ENCODE data around the gene CHAT.
A peak's percentile ranks its signal among the peaks of the same experiment; 100 is the strongest.

CHAT gene

DNA sequence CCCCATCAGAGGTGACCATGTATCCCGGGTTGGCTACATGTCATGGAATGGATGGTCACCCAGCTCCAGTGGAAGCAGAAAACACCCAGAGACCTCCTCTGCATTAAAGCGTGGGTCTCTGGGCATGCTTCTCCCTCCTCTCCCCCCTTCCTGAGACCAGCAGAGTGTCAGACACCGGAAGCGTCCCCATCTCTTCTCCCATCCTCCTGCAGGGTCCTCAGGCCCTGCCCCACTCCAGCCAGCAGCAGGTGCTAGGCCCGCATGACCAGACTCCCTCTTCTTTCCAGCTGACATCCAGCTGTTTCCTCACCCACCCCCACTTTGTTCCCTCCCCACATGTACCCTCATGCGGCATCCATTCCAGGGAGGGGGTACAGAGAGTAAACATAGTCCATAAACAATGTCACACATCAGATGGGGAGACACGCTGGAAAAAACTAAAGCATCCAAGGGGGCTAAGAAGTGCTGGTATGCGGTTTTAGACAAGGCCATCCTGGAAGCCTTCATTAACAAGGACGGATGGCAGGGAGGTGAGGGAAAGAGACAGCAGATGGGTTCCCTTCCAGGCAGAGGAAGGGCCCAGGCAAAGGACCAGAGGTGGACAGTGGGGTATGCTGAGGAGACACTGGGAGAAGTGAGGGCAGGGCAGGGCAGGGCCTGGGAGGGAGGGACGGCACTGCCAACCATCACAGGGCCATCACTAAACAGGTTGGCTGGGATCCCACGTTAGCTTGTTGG, 16.2 kb upstream of the CHAT start:
- no peak for DNase-seq

DNA sequence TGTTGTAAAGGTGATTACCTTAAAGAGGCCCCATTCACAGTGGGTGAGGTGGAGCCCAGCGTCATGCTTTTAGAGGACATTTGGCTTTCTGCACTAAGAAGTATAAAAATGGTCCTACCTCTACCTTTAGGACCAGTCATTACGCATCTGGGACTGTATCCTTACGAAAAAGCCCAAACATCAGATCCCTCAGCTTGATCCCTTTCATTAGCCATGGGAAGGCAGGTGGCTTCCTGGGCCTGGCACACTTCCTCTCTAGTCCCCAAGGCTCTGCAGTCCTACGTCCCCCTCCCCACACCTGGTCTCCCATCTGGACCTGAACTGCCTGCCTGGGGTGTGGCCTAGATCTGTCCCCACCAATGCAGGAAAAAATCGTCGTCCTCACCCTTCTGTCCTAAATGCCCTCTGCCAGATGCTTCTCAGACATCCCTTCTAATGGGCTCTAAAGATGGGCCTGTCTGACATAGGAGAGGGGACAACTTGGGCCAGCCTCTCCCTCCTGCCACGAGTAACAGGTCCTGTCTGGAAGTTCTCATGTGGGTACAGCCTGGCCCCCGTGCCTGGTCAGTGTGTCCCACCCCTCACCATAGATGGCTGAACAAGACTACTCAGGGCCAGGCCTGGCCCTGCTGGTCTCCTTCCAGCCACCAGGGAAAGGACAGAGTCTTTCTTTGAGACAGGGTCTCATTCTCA, 15.5 kb upstream of the CHAT start:
- DNase-seq, result no peak

DNA sequence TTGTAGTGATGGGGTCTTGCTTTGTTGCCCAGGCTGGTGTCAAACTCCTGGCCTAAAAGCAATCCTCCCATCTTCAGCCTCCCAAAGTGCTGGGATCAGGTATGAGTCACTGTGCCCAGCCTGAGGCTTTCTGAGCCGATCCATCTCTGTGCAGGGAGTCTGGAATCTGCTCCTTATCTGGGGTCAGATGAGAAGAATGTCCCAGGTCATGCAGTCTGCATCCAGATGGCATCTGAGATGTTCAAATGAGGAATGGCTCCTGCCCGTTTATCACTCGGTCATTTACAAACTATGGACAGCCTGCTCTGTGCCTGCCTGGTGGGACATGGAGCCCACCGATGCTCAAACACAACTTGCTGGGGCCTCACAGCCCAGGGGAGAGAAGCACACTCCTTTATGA, 14.9 kb upstream of the CHAT start:
- DNase-seq, result no peak

DNA sequence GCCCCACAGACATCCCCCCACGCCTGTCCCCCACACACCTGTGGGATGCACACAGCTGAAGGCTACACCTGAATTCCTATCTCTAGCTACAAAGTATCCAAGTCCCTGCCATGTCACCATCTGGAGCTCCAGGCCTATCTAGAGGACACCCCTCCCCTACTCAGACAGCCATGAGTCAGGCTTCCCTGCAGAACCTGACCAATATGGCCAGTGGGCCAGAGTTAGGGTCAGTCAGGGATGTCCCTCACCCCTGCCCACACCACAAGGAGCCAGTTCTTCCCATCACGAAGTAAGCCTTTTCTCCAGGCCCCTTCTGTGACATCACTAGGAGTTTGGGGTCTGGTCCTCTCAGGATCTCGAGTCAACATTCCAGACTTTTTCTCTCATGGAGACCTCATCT, 14.3 kb upstream of the CHAT start:
- no peak for DNase-seq

DNA sequence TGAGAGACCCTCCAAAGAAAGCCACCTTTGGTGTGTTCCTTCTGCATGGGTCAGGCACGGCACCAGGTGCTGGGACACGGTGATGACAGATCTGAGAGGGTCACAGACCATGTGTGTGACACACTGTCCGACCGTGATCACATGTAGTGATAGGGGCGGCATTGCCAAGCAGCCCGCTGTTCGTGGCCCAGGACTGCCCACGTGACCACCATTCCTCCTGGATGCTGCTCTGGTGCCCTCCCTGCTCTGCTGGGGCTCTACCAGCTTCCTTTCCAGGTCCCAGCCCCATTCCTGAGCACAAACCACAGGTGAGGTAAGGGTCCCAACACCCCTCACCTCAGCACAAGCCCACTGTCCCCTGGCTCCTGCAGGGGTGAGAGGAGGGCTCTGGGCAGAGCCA, 13.8 kb upstream of the CHAT start:
- DNase-seq, result no peak

DNA sequence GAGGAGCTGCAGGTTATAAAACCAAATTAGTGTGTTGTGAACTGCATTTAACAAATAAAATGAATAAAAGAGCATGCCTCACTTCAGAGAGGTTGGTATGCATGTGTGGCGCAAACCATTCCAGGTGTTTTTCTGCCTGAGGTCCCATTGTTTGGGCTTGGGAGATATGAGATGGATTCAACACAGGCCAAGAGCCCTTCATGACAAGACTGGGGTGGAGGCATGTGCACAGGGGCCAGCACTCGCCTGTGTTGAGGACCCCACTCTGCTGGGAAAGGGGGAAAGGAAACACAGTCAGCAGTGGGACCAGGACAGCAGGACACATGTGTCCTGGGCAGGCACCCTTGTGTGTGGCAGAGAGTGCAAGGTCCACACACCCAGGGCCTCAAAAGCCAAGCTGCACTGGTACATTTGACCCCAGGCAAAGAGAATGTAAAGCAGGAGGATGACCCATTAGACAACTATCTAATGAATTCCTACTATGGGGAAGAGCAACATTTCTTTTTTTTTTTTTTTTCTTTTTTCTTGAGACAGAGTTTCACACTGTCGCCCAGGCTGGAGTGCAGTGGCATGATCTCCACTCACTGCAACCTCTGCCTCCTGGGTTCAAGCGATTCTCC, 12.9 kb upstream of the CHAT start:
- DNase-seq, result no peak

DNA sequence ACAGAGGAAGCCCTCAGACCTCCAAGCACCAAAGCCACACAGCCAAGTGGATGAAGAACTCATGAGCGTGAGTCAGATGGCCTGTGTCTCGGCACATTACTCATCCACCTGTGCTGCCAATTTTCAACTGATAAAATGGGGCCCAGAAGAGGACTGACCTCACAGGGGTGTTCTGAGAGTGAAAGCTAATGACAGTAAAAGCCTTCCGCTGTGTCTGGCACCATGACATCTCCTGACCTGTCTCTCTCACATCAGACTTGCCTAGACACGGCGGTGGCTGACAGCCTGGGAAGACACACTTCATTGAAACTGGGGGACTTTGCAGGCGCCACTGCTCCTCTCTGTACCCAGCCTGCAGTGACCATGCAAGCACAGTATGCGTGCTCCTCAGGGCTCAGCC, 12.0 kb upstream of the CHAT start:
- no peak for DNase-seq

DNA sequence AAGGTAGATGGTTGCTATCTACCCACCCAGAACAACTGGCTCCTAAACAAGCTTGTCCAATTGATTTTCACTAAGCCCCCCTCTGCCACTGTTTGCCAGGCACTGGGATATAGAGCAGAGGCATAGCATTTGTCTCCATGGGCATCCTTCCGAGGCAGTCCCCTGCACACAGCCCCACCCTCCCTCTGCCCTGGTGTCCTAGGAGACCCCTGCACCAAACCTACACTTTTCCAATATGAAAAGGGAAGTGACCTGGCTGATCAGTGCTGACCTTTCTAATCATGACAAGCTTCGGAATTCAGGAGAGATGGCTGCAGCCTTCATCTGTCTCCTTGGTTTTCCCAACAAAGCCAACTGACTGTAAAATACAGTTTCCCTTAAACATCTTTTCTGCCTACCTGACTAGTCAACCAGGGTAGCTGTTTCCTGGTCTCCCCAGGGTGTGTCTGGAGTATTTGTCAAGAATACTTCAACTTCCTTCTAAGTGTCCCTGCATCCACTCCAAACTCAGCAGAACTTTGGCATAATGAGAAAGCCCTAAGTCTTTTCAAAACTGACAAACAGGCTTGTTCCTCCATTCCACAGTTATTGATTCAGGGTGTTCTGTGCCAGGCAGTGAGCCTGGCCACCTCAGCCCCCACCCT, 11.3 kb upstream of the CHAT start:
- DNase-seq, result no peak

DNA sequence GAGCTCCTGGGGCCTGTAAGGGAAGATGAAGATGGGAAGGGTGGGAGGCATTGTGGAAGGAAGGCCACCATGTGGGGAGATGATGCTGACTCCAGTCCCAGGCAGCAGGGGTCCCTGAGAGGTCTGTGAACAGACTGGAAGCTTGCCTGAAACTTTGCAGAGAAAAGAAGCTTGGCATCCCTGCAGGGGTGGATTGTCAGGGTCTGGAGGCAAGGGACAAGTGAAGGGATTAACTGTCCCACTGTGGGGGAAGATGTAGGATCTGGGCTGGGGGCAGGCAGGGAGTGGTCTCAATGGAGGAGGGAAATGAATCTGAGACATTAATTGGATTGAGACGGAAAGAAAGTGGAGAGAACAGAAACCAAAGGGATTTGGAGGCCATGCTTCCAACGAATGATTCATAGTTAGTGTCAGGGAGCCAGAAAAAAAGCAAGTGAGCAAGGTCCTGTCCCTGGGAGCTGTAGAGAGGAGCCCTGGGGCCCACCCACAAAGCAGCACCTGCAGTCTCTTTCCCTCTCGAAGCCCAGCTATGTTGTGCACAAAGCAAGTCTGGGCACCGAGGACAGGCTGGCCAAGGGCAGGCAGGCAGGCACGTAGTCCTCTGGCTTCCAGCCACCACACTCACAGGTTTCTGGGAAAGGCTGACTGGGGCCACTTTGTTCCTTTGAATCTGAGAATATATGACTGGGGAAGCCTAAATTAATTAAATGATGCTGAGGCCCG, 8.5 kb upstream of the CHAT start:
- DNase-seq, result peak in 5 of 51 donors; percentile 10 to 35 (median 13)

DNA sequence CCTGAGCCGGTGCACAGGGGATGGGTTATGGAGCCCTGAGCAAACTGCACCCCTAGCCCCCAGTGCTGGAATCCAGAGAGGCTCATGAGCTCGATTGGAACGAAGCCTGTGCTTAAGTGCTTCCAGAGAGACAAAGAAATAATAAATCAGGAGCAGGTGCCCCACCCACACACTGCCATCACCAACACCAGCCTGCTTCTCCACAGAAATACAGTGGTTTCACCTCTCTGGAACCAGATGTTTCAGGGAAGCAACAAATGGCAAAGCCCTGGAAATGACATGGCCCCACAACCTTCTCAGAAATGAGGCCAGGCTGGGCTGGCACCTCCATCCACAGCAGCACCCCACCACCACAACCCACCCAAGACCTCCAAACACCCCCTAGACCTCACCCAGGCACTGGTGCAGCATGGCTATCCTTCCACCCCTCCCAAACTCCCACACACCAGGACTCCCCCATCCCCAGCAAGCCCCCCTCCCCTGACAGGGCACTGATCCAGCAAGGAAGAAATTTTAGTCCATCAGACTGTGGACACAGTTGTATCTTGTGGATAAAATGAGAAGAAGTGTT, 7.8 kb upstream of the CHAT start:
- no peak for DNase-seq

DNA sequence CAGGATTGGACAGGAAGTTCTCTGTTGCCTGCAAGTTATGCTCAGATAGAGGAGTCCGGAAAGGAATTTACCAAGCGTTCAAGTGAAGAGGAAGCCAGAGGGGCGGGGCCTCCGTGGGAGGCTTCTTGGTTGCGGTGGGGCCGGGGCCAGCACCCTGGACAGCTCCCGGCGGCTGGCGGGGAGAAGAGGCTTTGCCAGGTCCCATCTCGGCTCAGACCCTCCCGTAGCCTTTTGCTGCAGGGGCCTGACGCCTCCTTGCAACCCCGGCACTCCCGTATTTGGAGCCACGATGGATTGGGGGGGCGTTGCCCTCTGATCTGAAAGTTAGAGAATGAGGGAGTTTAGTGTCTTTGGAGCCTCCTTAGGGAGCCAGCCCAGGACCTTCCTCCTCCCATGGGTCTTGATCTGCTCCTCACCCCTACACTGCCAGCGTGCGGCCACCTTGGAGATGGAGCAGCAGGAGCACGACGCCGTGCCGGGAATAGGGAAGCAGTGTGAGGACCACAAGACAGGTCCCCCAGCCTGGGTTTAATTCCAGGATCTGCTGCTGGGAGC, 6.8 kb upstream of the CHAT start:
- DNase-seq, result peak in 16 of 51 donors; percentile 4 to 48 (median 15)

DNA sequence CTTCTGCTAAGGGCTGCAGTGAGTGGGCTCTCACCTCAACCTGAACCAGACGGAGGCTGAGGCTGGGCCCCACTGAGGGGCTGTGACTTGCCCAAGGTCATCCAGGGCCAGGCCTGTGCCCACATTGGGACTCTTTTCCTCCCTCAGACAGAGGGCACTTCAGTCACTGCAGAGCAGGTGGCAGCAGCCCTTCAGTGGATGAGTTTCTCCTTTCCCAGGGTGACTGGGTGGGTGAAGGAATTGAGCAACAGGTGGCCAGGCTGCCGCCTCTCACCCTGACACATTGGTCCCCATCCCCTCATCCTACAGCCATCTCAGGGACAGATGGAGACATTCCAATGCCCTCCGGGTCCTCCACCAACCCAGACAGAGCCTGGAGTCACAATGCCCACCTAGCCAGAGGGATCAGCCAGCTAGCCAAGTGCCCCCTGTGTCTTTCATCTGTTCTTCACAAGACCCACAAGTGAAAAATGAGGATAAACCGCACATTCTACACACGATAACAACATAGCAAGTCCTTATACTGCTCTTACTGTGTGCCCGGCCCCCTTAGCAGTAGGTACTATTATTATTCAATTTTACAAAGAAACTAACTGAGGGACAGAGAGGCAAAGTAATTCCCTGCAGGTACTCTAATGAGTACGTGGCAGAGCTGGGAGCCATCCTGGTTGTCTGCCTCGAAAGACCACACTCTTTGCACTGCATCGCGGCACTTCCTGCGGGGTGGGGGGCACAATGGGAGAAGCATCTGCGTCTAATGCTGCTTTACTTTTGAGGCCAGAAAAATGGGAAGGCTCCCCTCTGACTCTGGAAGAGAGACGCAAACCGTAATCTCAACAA, 5.5 kb upstream of the CHAT start:
- DNase-seq, result no peak

DNA sequence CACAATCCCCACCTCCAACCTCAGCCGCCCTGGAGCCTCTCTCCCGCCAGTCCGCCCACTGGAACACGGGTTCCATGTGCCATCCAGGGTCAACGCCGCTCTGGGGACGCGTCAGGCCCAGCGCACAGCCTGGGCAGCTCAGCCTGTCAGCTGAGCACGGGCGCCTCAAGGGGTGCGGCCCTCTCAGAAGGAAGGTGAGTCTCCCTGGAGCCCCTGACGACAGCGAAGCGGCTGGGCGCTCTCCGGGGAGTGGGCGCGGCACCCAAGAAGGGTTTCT, 4.9 kb upstream of the CHAT start:
- no peak for DNase-seq

DNA sequence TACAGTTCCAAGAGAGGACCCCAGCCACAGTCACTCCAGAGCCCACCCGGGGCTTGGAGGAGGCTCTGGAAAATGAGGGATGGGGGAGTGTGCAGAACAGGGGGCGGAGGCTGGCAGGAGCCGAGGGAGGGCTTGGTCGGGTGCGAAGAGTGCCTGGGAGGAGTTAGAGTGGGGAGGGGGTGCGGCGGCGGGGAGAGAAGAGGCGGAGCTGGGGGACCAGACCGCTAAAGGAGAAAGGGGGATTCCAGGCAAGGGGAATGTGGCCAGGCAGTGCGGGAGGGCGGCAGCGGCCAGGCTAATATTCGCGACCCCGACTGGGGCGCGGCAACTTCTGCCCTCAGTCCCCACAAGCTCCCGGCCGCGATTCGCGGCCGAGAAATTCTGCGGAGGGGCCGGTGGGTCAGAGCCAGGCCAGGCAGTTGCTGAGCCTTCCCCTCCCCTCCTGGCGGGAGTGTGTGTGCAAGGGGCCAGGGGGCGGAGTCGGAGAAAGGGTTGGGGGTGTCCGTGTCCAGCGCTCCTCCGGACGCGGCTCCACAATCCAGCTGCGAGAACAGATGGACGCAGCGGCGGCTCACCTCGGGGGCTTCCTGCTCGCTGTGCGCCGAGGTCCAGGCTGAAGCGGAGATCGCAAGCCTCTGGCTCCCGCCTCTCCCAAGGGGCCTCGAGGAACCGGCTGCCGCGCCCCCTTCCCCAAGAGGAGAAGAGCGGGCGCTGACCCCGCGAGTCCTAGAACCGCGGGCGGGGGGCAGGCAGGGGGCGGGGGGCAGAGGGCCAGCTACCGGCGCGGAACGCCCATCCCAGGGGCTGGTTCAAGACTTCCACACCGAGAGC, 4.3 kb upstream of the CHAT start:
- DNase-seq, result no peak

DNA sequence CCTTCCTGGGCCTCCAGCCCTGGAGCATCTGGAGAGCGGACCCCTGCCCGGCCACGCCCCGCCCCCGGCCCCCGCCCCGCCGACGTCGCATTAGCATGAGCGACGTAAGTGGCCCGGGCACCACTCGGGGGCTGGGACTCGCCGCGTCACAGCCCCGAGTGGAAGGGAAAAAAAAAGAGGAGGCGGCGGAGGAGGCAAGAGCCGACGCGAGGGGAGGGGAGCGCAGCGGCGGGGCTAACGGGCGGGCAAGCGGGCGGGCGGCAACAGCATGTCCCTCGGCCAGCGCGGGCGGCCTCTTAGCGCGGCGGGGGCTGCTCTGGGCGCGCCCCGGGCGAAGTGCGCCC, 3.8 kb upstream of the CHAT start, which contains the start of gene SLC18A3:
SLC18A3 (plus strand) TSS at position 197 of the 344 bp plus-strand sequence. CDS start 431 bp downstream, outside the sequence.
- no peak for DNase-seq

DNA sequence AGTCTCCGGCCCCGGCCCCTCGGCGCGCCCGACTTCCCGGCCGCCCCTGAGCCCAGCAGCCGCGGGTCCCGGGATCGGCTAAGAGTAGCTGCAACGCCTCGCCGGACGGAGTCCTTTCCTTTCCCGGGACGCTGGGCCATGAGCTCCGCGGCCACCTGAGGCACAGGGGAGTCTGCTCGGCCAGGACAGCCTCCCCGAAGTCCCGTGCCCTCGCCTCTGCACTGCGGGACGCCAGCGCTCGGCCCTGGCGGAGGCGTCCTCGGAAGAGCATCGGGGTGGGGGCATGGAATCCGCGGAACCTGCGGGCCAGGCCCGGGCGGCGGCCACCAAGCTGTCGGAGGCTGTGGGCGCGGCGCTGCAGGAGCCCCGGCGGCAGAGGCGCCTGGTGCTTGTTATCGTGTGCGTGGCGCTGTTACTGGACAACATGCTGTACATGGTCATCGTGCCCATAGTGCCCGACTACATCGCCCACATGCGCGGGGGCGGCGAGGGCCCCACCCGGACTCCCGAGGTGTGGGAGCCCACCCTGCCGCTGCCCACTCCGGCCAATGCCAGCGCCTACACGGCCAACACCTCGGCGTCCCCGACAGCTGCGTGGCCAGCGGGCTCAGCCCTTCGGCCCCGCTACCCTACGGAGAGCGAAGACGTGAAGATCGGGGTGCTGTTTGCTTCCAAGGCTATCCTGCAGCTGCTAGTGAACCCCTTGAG, 3.2 kb upstream of the CHAT start:
- DNase-seq, result no peak

DNA sequence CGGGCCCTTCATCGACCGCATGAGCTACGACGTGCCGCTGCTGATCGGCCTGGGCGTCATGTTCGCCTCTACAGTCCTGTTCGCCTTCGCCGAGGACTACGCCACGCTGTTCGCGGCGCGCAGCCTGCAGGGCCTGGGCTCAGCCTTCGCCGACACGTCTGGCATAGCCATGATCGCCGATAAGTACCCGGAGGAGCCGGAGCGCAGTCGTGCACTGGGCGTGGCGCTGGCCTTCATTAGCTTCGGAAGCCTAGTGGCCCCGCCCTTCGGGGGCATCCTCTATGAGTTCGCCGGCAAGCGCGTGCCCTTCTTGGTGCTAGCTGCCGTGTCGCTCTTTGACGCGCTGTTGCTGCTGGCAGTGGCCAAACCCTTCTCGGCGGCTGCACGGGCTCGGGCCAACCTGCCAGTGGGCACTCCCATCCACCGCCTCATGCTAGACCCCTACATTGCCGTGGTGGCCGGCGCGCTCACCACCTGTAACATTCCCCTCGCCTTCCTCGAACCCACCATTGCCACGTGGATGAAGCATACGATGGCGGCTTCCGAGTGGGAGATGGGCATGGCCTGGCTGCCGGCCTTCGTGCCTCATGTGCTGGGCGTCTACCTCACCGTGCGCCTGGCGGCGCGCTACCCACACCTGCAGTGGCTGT, 2.5 kb upstream of the CHAT start:
- no peak for DNase-seq

All from hypothalamus (tissue), 51 donors.